HepG2 (cell line): ENCODE results near the gene TMEM198. TPM values are rescaled to one million over a fixed set of nuclear protein-coding genes. Genes with fewer than 3 reads are reported as not detected.

ENCODE experiments used
- AKNA ChIP-seq: sonication (generic); formaldehyde crosslinking; IDR thresholded peaks from 2 replicates; pipeline ENCODE4 v1.4.0; 2020; ENCODE audit warnings: missing genetic modification reagents, borderline replicate concordance
- ETS1 ChIP-seq: sonication (generic); formaldehyde crosslinking; IDR thresholded peaks from 2 replicates; pipeline ENCODE4 v1.4.0; 2020; ENCODE audit warnings: missing genetic modification reagents
- MAZ ChIP-seq, 2 experiments: sonication (generic) in 1 of 2; formaldehyde crosslinking in 1 of 2; IDR thresholded peaks; 2 replicates each; pipeline versions ENCODE4 v1.5.0 to v1.6.1; 2012 to 2020; ENCODE audit warnings: low read depth in 2 of 2, mild to moderate bottlenecking in 2 of 2, borderline replicate concordance in 1 of 2, improper control_type of control experiment in 1 of 2, low read length in 1 of 2, missing genetic modification reagents in 1 of 2, moderate library complexity in 1 of 2
- TFE3 ChIP-seq: IDR thresholded peaks from 2 replicates; pipeline ENCODE4 v1.6.1; 2016
- ZGPAT ChIP-seq: IDR thresholded peaks from 2 replicates; pipeline ENCODE4 v1.6.1; 2016; ENCODE audit warnings: mild to moderate bottlenecking
- ZNF318 ChIP-seq: sonication (generic); formaldehyde crosslinking; IDR thresholded peaks from 2 replicates; pipeline ENCODE4 v1.4.0; 2020; ENCODE audit warnings: mild to moderate bottlenecking, missing genetic modification reagents
- ZNF572 ChIP-seq: sonication (generic); formaldehyde crosslinking; IDR thresholded peaks from 2 replicates; pipeline ENCODE4 v1.5.1; 2020; ENCODE audit warnings: mild to moderate bottlenecking, missing genetic modification reagents
- polyA plus RNA-seq, 8 experiments: library from polyadenylated mRNA; depleted of rRNA in 3 of 8; stranded (reverse) in 7 of 8; unstranded in 1 of 8; fragments of >200 nt; fragmentation: Illumina TruSeq in 4 of 8; extraction: Trizol in 4 of 8; gene quantifications; 2 replicates each; pipeline versions ENCODE4 v1.2.1 to v1.2.3, GENCODE V29; 2011 to 2016; ENCODE audit warnings: low read depth in 4 of 8, missing spikeins in 1 of 8, mixed read lengths in 1 of 8; ENCODE audit not compliant: insufficient read depth in 1 of 8
- total RNA-seq, 5 experiments: library from RNA; depleted of rRNA; stranded (reverse); fragments of >200 nt; fragmentation: Illumina TruSeq; extraction: Trizol; gene quantifications; 2 replicates each; pipeline ENCODE4 v1.2.3, GENCODE V29; 2016; ENCODE audit warnings: low read depth in 1 of 5

Gene TMEM198
- total and polyA plus RNA-seq, 2 of the 13 experiments (the other 11 are each of a cell fraction or from before 2014, with no cell fraction given) = 17.3 to 23.5 TPM

GRCh38 chr2:219495531-219496122 lies 48.2 kb upstream of the TMEM198 start (continued):
- TF ChIP-seq ZGPAT (no peak), TFE3 (peak; percentile 20; the same call in 1 of the 2 replicates), ZNF318 (CRISPR knock-in tag) (peak; percentile 78; the same call in 1 of the 2 replicates), AKNA (CRISPR knock-in tag) (no peak), ZNF572 (no peak), MAZ (IDR thresholded peaks at IDR 0.05; ENCODE audit: borderline replicate concordance, low read depth, low read length) (peak; percentile 70; the same call in 1 of the 2 replicates), MAZ (CRISPR knock-in tag; IDR thresholded peaks at IDR 0.05; ENCODE audit: low read depth) (peak; percentile 68; the same call in 1 of the 2 replicates), ETS1 (CRISPR knock-in tag) (no peak)
